RCC 7860 (cell line): ENCODE results near the gene RHOBTB1.
A peak's percentile ranks its signal among the peaks of the same experiment; 100 is the strongest.

Experiments used
- DNase-seq: peaks from one replicate; pipeline ENCODE4 v3.0.0-alpha.2; 2015; ENCODE audit warnings: low spot score
- FAIRE-seq: peaks from 2 replicates; lab custom pipeline; 2012; peaks lifted over from hg19 to GRCh38; lab: Jason Lieb, UNC

Gene RHOBTB1

DNA sequence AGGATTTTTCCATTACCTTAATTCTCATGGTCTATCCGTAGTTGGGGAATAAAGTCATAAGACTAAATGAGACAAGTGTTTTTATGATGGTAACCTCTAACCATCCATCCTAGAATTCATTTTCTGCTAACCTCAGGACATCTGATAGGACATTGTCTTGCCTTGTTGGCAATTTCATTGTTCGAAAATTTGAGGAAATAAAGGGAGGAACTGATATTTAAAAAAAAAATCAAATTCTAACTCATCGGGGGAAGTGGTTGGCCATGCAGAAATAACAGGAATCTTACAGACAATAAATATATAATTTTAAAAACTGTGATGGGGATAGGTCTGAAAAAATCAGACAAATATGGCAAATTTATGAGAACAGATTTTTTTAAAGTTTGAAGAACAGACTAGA is 21.7 kb upstream of the RHOBTB1 start:
- FAIRE-seq (no peak), DNase-seq (no peak)

DNA sequence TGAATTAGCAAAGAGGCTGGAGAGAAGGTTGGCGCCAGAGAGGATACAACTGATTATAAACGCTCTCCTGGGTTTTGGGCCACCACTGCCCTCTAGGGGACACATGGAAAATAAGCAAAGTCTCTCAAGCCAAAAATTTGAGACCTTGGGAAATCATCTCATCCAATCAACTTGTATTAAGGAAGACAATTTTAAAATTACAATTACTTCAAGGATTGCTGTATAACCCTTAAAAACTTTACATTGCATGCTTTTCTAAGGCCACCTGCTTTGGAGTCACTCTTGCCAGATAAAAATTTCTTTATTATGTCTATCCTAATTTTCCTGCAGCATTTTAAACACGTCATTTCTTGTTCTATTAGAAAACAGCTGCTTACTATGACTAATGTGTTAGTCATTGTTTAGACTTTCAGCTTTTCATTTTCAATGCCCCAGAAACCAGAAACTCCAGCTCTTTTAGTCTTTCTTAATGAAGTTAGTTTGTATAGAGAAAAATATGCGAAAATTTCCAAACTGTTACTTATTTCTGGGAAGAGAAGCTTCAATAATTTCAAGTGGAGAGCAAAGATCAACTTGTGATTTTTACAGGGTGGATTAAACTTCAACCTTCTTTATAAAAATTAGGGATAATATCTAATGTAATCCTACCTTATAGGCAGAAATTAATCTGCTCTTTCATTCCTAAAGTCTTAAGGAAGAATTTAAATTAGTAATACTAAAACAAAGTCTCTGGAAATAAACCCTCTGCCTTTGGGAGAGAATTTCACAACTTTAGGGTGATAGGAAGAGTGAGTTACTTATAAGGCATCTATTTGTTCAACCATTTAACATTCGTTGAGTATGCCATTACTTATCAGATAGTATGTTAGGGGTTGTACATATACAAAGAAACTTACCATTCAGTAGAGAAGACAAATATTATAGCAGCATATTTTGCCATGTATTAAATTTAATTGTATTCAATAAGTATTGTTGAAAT is 20.6 kb upstream of the RHOBTB1 start:
- DNase-seq (peak; percentile 67), FAIRE-seq (peak; percentile 85)

DNA sequence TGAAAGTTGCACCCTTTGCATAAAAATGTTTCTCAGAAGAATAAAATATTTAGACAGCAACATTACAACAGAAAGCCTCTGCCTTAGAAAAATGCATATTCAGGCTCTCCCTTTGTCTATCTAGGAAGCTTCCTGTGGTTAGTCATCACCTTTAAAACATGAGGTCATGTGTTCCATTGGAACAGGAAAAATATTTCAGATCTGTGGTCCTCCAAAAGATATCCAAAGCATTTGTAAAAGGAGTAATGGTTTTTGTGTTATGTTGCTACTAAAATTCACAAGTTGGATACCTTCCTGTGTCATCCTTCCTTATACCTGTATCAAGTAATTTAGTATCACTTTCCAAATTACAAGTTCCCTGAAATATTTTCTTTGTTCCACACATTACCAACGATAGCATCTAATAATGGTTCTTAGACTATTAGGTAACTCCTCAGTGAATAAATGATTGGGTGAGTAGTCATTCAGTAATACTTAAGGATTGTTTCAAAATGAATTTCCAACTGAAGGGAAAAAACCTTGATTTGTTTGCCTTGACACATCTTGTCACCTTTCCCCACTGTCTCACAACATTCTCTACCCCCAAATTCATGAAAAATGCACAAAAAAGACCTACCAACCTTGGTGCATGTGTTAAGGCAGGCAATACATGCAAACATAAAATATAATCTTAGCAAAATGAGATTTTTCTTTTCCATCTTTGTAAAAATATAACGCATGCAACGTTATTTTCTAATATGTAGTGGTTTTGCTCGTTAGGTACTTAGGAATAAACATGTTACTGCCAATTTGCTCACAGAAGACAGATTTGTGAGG is 19.7 kb upstream of the RHOBTB1 start:
- FAIRE-seq (peak; percentile 67), DNase-seq (peak; percentile 61)

DNA sequence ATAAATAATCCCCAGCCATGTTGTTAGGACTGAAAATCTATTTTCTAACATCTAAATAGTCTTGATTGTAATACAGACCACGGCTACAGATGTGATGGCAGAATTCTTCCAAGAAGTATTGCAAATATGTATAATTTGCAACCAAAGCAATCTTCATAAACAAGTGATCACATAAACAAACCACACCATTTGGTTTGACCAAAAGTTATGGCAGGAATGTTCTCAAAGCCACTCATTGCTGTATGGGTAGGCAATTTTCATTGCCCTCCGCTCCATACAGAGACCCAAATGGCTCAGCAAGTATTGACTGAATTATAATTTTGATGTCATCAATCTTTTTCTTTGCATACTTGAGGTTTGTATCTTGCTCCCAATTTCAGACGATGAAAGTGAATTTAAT is 19.0 kb upstream of the RHOBTB1 start:
- no peak for FAIRE-seq

DNA sequence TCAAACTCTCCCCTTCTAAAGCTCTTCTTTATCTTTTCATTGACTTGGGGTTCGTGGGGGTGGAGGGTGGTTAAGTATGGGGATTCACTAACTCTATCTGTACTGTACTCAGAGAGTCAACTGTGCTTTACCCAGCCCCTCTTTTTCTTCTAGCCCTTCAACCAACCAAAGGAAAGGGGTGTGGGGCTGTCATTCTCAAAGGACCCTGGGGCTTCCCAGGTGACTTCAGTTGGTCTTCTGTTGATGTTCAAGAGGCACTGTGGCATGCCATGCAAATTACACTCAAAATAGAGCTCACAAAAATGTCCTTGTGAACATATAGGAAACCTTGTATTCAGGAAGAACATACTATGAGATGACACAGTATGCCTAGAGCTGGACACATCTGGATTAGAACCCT is 16.9 kb upstream of the RHOBTB1 start:
- no peak for DNase-seq
- no peak for FAIRE-seq

More for the DNA sequence above, 19.0 kb upstream of the RHOBTB1 start:
- DNase-seq: no peak

DNA sequence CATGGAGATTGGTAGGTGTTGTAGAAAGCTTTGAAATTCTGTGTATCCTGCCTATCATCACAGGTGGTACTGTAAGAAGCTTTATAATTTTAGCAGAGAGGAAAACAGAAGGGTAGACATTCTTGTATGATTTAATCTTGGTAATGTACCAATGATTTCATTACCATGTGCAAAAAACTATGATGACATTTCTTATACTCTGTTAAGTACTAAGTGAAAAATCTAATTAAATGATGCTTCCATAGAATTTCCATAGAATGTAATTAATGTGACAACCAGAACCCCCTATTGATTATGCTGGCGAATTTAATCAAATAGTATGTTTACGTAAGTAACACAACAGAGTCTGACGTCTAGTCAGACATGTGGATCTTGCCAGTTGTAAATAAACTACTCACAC is 16.0 kb upstream of the RHOBTB1 start:
- FAIRE-seq: no peak
- DNase-seq: no peak

DNA sequence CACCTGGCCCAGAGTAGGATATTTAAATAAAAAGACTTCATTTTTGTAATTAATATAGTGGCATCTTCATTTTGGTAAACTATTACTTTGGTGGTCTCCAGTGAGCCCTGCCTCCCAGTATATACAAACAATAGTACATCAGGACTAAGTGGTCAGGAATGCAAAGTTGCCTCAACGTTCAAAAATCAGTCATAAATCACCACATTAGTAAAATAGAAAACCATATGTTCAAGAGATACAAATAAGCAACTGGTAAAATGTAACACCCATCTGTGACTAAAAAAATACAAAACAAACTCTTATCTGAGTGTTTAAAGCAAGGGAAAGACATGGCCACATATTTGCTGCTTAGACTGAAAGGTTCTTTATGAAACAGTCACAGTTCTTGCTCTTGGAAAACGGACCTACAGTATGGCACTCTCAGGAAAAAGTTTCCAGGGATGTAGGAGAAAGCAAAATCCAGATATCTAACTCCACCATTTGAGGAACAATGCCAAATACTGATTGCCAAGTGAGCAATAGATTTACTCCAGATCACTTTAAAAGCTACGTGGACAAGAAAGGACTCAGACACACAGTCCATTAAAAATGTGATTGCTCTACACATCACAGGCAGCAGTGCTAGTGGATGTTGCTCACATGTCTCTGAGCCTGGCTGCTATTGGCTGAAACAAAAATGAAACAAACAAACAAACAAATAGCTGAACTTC is 15.1 kb upstream of the RHOBTB1 start:
- DNase-seq (no peak), FAIRE-seq (no peak)

DNA sequence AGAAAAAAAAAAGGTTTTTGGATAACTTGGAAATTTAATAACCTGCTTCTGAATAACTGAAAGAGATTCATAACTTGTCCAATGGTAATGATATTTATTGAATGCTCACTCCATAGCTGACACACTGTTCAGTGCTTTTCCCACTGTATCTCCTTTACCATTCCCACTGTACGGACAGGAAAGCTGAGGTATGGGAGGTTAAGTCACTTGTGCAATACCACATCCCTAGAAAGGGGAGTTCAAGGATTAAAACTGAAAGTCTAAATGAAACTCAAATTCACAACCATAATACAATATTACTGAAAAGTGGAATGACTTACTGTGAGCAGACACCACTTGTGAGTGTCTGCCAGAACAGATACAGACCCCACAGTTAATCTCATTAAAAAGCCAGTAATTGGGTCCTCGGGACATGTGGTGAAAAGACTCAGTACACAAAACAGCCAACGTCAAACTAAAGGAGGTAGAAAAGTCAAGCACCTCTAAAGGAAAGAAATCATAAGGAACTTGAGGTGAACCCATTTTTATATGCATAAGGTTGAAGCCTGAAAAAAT is 13.8 kb upstream of the RHOBTB1 start:
- FAIRE-seq (no peak), DNase-seq (no peak)

DNA sequence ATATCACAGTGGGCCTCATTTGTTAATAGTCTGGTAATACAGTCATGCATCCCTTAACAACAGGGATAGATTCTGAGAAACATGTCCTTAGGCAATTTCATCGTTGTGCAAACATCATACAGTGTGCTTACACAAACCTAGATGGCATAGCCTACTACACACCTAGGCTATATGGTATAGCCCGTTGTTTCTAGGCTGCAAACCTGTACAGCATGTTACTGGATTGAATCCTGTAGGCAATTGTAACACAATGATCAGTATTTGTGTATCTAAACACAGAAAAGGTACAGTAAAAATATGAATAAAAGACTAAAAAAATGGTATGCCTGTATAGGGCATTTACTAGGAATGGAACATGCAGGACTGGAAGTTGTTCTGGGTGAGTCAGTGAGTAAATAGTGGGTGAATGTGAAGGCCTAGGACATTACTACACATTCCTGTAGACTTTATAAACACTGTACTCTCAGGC is 12.0 kb upstream of the RHOBTB1 start:
- DNase-seq (peak; percentile 60), FAIRE-seq (no peak)

DNA sequence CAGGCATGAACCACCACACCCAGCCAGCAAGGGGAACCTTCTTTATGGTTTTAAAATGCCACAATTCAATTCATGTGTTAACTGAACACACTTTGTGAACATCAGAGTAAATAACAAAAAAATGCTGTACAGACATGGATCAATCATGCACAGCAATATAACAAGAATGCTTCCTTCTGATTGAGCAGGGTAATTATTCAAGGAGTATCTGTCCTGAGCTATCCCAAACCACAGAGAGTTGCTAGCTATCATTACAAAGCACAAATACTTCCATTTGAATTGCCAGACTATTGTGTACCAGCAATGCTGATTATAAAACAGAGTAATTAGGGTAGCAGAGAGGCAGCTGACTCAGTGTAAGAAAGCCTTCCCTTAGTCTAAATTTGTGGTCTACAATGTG is 11.3 kb upstream of the RHOBTB1 start:
- DNase-seq (no peak), FAIRE-seq (no peak)

DNA sequence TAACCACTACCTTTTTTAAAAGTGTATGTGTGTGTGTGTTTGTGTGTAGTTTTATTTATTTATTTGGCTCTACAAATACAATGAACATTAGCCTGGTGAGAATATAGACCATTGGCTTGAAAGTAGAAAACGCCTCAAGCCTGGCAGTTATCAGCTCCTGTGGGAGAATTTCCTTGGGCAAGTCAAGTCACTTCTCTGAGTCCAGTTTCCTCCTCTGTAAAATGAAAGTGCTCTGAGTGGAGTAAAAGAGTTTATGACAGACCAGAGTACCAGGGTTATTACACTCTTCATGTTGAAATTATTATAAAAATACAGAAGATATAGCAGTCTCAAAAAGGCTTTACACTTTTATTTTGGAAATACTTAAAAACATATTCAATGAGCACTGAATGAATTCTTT is 10.1 kb upstream of the RHOBTB1 start:
- DNase-seq: no peak
- FAIRE-seq: no peak

DNA sequence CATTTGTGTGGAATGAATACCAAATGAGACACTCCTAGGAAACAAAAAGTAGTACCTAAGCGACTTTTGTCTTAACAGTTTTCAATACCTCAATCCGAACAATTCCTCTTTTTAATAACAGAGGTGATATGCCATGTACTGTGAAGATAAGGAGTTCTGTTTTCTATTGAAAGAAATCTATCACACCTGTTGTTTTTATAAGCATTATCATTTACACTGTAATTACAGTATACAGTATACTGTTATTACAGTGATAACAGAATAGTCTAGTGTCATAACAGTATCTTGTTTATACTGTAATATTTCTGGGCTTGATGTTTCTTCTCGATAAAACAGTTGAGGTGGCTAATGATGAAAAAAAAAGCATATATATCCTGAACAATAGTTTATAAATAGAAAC is 9.4 kb upstream of the RHOBTB1 start:
- DNase-seq: no peak
- no peak for FAIRE-seq

DNA sequence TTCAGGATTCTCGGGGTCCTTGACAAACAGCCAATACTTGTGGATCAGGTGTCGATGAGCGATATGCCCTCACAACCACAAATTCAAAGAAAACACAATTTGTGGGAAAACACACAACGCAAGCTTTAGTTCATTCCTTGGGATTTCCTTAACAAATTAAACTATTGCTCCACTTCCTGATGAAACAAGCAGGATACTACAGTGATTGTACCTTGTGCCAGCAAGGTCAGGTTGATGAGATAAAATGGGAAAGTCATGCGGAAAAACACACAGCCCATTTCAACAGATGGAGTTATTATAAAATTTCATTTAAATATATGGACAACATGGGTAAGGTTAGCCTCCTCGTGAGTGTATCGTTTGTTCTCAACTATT is 8.8 kb upstream of the RHOBTB1 start:
- FAIRE-seq (no peak), DNase-seq (no peak)

DNA sequence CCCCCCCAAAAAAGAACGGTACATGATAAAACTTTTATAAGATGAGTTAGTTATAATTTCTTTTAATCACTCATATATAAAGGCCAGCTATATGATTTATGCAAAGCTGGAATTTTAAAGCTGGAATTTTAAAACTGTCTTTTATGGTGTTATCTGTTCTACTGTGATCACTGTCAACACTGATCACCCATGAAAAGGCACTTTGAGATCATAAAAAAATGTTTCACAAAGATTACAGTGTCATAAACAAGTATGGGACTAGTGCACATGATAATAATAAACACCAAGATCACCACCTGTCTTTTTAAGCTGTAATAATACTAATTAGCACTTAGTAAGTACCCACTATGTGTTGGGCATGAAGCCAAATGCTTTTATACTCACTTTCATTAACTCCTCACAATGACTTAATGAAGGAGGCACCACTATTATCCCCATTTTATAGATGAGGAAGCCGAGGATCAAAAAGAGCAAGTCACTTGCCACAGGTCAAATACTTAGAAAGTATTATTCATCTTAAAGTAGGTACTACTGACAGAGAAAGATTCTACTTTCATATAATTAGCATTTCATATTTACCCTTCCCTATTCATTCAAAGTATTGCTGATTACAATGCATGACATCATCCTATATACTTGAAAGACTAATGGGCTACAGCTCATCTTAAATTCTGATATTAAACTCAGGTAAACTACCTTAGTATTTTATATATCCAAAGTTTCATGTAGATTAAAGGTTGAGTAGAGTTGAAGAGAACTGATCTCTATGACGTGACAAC is 8.3 kb upstream of the RHOBTB1 start:
- DNase-seq (no peak), FAIRE-seq (no peak)

DNA sequence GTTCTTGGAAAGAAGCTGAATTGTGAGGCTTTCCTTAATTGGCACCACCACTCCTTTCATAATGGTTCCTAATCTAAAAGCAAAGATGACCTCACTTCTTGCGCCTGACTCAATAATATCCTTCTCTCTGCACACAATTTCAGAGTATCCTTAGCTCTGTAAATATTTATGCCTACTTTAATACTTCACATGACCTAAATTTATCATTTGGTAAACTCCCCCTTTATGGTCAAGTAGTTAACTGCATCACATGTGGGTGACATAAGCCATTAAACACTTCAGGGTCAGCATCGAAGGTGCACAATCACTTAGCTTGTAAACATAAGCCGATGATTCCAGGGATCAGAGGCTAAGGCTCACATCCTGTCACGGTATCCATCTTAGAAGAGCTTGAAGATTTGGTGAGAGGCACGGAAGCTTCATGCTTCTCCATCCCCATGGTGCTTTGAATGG is 7.3 kb upstream of the RHOBTB1 start:
- no peak for FAIRE-seq
- no peak for DNase-seq

DNA sequence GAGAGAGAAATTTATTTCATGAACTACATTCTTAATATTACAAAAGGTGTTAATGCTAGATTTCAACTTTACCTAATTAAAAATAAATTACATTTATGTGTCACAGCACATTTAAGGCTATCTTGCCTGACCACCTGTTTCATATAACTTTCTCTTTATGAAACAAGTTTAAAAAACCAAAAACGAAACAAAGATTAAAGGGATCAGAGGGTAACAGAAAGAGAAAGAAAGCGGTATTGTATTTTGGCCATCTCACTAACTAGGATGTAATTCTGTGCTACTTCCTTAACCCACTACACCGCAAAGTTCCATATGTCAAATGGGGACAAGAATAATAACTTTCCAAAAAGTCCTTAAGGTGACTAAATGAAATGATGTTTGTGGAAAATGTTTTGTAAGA is 6.3 kb upstream of the RHOBTB1 start:
- FAIRE-seq (no peak), DNase-seq (no peak)

DNA sequence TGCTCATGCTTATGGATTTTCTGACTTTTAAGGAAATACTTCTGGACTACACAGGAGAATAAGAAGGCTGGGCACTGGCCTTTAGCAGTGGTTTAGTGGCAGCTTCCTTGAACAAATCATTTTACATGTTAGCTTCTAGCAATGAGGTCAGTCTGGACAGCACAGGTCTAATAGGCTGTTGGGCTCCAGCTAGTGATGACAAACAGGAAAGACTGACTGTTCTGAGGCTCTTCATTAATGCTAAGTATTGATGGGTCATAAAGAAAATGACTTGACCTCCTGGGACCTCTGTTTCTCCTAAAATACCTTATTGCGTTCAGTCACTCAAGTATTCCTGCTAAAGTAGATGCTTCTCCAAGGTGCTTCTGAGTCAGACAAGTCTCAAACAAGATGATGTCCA is 4.9 kb upstream of the RHOBTB1 start:
- no peak for DNase-seq
- FAIRE-seq: no peak

DNA sequence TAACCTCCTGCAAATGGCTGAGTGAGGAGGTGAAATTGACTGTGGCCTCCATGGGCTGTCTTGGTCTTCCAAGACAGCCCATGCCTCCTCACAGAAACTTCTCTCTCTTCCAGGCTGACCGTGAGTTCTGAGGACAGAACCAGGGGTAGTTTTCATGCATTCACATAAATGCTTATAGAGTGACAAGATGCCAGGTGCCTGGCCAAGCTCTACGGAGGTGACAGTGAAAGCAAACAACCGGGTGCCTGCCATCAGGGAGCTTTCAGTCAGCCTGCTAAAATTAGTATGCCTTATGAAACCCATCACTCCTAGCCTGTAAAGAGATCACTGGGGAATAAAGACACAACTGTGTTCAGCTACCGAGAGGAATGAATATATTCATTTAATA is 919 bp upstream of the RHOBTB1 start:
- FAIRE-seq (no peak), DNase-seq (no peak)

DNA sequence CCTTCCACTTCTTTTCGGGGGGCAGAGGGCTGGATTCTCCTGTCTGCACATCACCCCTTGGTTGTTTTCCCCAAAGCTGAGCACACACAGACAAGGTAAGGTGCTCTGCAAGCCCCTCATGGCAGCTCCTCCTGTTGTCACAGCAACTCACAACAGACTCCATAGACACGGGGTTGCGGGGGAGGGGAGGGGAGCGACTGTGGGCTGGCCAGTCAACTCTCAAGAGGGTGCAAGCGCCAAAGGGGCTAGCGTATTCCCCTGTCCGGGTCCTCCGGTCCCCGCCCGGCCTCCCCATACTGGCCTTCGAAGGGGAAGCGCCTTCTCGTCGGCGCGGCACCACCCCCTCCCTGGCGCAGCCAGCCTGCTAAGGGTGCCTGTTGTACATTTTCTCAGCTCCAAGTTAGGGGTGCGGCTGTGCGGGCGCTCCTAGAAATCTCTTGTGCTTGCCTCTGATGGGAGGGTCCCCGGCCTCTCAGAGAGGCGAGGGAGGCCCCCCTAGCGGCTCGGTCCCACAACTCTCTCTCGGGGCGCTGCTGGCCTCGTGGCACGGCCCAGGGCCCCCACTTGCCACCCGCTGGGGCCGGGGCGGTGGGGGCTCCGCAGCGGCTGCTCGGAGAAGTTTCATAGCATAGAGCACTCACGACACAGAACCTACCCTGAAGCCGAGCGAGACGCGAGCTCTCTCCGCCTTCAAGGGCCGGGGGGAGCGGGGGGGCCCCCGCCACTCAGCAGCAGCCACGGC is 498 bp downstream of the RHOBTB1 start:
- FAIRE-seq: no peak
- DNase-seq: peak; percentile 48
